ENCODE data around the gene TRAF3IP3. TPM values are rescaled to one million over a fixed set of nuclear protein-coding genes. Genes with fewer than 3 reads are reported as not detected.
"Not testable (repeated sequence)": the region's sequence is repeated elsewhere in the genome, so short reads cannot be mapped to it uniquely, and the experiment has no call there.

Gene TRAF3IP3
- total RNA-seq, 1 donor from 2014 or later, result not detected

GRCh38 chr1:209787551-209787950 is 31.7 kb downstream of the TRAF3IP3 start:
- no peak for DNase-seq (ENCODE audit: low read depth)
- no peak overlapping the region for H3K4me3 ChIP-seq (ENCODE audit: low read depth, low read length)
- TF ChIP-seq CTCF (conservative IDR thresholded peaks at IDR 0.05; ENCODE audit: low read depth, low read length), result no peak

- TF ChIP-seq CTCF (conservative IDR thresholded peaks at IDR 0.05; ENCODE audit: low read depth, low read length), result no peak
- no peak for DNase-seq (ENCODE audit: low read depth)
- no peak overlapping the region for H3K4me3 ChIP-seq (ENCODE audit: low read depth, low read length)
Measured at GRCh38 chr1:209789245-209789644, 33.4 kb downstream of the TRAF3IP3 start.

GRCh38 chr1:209790286-209791193 is 34.7 kb downstream of the TRAF3IP3 start:
- H3K4me3 ChIP-seq (ENCODE audit: low read depth, low read length), result no peak overlapping the region
- TF ChIP-seq CTCF (conservative IDR thresholded peaks at IDR 0.05; ENCODE audit: low read depth, low read length), result no peak
- no peak for DNase-seq (ENCODE audit: low read depth)

- TF ChIP-seq CTCF (conservative IDR thresholded peaks at IDR 0.05; ENCODE audit: low read depth, low read length), result no peak
- no peak overlapping the region for H3K4me3 ChIP-seq (ENCODE audit: low read depth, low read length)
- no peak for DNase-seq (ENCODE audit: low read depth)
Measured at GRCh38 chr1:209791920-209792319, 36.1 kb downstream of the TRAF3IP3 start.

GRCh38 chr1:209793711-209794110 is 37.9 kb downstream of the TRAF3IP3 start:
- H3K4me3 ChIP-seq (ENCODE audit: low read depth, low read length); DNase-seq (ENCODE audit: low read depth): not testable (repeated sequence)

GRCh38 chr1:209797978-209798639 is 42.3 kb downstream of the TRAF3IP3 start:
- peak; percentile 31 for TF ChIP-seq CTCF (conservative IDR thresholded peaks at IDR 0.05; ENCODE audit: low read depth, low read length)
- H3K4me3 ChIP-seq (ENCODE audit: low read depth, low read length), result no peak overlapping the region
- no peak for DNase-seq (ENCODE audit: low read depth)

- DNase-seq (ENCODE audit: low read depth), result no peak
- no peak for TF ChIP-seq CTCF (conservative IDR thresholded peaks at IDR 0.05; ENCODE audit: low read depth, low read length)
- H3K4me3 ChIP-seq (ENCODE audit: low read depth, low read length), result no peak overlapping the region
Measured at GRCh38 chr1:209800984-209801834, 45.4 kb downstream of the TRAF3IP3 start.

Data from epithelial cell of proximal tubule (primary cell).